AG08396 (cell line): ENCODE data around the gene ZNHIT6.

Experiments
- DNase-seq: peaks from one replicate; pipeline ENCODE4 v3.0.0; 2012; ENCODE audit warnings: low spot score, mixed read lengths

The ZNHIT6 gene

DNA sequence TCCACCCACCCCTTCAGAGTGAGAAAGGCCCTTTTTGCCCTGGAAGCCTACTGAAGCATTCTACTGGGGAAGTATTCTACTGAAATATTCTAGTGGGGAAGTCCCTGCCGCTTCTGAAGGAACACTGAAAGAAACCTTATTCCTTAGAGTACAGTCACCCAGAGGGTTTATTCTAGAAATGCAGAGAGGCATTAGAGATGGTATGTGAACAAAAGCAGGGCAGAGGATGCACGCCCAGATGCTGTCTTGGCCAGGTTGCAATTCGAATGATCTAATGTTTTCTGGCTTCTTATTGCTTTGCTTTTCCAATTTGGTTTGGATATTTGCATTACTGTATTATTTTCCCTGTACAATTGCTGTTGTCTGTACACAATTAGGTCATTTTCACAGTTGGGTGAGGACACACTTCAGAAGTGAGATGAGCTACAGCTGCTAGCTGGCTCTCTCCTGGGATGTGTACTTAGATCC is 90.6 kb downstream of the ZNHIT6 start:
- DNase-seq = peak; percentile 64

DNA sequence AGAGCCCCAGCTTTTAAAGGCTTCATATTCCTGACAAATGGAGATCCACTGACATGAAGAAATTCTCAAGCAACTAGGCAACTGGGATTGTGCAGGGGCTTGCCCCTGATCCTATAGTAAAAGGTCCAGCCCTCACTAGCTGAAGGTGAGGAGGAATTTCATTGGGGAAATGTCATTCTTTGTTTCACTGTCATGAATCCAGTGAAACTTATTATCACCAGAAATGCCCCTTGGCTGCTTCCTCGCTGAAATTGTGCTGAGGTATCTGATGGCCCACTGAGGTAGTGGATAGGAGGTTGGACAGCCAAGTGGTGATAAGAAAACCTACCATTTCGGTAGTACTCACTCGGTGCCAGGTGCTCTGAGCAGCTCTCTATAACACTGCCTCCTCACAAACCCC is 91.5 kb downstream of the ZNHIT6 start:
- no peak for DNase-seq

DNA sequence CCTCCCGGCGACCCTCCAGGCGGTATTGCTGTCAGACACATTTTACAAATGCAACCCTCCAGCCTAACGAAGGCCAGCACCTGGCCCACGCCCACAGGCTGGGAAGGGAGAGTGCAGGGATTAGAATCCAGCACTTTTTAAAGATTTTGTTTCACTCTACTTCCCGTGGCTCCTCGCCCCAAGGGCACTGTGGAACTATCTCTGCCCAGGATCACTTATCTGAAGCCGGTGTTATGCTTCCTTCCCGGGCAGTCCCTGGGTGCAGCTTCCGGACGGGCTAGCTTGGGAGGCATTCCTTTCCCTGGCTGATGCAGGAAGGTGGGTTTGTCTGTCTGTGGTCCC is 91.9 kb downstream of the ZNHIT6 start:
- DNase-seq = no peak

DNA sequence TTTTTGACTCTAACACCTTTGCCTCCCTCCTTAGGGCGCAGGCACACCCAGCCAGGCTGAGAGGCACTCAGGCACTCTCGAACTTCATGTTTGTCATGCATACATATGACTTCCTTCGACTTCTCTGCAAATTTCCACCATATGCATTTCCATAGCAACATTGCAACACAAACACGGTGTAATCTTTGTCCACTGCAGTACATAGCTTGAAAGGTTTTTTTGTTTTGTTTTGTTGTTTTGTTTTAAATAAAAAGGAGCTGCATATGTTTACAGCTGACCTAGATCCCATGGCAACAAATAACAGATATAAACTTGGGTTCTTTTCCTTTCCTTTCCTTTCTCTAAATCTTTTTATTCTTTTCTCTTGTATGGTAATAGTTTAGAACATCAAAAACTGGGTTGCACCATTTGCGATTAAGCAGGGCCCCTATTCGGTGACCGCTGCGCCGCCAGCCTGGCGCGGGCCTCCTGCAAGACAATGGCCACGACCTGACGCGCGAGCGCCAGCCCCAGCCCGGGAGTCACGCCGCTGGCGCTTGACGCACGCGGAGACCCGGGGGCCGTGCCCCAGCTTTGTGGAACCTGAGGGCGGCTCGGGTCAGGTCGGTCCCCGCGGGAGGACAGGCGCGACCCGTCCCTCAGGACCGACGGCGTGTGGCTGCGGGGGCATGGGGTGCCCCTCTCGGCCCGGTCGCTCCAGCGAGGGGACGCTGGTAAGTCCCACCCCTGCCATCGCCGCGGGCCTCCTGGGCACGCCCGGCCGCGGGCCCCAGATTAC is 92.5 kb downstream of the ZNHIT6 start:
- DNase-seq = no peak

DNA sequence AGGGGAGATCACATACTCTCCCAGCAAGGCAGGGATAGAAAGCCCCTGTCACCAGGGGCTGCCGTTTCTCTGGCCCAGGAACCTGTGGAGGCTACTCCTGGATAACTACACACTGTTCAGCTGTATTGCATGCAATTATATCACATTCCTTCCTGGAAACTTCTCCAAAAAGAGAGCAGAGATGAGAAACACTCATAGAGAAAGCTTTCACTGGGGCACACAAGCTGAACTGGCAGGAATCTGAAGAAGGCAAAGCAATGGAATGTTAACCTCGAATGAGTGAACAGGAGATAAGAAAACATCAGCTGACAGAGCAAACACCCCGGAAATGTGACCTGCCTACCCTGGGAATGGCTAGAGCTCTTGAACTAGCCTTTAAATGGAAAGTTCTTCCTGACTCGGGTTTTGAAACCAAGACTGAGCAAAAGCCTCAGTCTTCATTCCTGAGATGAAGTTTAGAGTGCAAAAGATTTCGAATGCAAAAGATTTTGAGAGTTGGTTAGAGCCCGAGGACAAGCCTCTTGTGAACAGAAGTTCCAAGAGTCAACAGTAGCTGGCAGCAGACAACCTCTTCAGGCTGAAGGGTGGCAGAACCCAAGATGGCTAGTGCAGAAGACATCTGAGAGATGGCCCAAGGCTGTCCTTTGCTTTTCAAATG is 95.4 kb downstream of the ZNHIT6 start:
- DNase-seq = peak; percentile 82

DNA sequence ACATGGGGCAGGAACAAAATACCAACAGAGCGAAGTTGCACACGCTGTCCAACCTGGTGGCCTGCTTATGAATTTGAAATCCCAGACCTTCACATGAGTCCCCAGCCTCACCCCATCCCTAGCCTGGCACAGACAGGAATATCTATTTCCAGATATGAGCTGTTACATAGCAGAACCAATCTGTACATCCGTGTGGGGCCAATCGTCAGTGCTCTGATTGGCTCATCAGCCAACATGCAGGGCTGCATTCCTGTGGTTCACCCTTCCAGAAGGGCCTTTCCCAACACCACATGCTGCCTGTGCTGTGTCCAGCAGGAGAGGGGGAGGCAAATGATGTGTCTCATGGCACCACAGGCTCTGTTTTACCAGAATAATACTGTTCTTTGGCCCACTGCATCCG is 96.4 kb downstream of the ZNHIT6 start:
- DNase-seq = peak; percentile 91

DNA sequence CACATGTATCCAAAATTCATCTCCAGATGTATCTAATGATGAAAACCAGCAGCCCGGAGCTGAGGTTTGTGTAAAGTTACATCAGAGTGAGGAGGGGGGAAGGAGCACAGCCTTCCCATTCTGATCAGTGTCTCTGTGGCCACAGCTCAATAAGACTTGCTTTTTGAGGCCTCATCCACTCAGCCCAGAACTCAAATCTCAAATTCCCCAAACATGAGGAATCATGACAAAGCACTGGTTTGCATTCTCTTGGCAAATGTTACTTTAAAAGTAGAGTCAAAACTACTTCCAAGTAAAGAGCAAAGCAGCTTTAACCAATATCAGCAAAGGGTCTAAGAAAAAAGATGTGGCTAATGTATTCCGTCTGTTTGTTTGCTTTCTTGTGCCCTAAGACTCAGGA is 96.8 kb downstream of the ZNHIT6 start:
- peak; percentile 50 for DNase-seq

DNA sequence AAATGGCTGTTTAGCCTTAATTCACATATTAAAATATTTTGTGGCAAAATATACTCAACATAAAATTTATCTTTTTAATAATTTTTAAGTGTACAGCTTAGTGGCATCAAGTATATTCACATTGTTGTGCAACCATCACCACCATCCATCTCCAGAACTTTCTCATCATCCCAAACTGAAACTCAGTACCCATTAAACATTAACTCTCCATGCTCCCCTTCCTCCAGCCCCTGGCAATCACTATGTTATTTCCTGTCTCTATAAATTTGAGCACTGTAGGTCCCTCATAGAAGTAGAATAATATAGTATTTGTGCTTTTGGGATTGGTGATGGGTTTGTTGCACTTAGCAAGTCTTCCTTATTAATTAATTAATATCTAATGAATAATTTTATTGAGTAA is 98.3 kb downstream of the ZNHIT6 start:
- DNase-seq = no peak

DNA sequence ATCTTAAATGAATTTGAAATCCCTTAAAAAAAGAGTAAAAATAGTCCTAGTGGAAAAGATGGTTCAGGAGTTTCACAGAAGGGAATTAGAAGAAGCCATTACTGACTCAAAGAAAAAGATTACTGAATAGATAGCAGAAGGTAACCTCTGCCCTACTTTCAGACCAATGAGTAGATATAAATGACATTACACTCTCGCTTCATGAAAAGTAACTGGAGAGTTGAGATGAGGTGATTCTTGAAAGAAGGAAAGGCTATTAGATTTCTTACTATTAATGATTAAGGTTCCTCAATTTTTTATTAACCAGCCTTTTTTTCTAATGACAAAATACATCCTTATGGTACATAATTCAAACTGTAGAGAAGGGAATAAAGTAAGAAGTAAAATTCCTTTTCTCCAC is 99.4 kb downstream of the ZNHIT6 start:
- no peak for DNase-seq

DNA sequence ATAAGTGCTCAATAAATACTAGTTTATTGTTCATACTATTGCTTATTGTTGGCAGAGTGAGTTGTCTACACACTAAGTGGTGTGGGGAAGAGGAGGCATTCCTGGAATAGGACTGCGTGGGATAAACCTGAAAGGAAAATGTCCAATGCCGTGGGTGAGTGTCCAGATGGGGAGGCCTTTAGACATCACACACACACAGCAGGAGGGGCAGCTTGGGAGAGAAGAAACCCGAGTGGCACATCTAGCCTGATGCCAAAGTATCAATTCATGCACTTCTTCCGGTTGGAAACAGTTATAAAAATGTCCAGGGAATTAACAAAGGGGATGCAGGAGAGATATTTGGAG is 100.3 kb downstream of the ZNHIT6 start:
- DNase-seq = no peak

DNA sequence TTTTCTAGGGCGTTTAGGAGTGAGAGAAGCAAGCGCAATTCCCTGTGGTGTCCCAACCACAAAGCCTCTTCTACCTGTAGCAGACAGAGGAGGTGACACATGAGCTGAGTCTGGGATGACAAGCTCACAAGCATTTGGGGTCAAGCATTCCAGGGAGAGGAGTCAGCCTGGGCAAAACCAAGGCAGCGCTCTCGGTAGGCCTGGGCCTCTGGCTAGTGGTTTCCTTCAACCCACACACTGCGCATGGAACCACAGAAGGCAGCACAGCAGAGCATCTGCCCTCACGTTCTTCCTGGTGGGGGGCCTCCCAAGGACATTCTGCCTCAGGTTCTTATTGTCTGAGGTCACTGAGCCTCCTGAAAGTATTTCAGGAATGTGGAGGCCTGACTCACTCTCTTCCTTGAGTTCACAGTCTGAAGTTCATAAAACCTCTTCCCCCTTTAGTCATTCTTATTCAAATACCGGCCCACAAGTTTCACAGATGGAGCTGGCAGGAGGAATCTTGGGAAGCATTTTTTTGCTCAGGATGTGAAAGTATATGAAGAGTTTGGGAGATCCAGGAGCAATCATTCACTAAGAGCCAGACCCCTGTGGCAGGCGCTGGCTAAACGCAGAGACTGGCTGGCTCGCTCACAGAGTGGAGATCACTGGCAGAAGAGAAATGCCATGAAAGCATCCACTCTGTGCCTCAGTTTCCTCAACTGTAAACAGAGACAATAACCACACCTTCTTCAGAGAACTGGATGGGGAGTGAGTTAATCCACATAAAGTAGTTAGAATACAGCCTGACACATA is 100.9 kb downstream of the ZNHIT6 start:
- peak; percentile 86 for DNase-seq

DNA sequence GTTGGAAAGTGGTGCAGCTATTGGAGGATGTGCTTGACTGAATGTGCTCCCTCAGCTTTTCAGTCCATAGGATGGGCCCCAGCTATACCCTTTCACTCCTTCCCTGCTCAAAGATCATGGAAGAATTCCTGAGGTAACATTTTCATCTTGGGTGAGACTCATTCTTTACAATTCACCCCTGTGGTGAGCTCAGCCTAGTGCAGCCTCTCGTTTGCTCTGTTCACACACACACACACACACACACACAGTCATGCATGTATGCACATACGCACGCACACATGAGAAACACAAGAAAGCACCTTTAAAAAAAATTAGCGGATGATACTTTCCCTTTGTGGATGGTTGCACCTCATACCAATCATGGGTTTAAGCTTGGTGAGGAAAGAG is 101.8 kb downstream of the ZNHIT6 start:
- DNase-seq = no peak

DNA sequence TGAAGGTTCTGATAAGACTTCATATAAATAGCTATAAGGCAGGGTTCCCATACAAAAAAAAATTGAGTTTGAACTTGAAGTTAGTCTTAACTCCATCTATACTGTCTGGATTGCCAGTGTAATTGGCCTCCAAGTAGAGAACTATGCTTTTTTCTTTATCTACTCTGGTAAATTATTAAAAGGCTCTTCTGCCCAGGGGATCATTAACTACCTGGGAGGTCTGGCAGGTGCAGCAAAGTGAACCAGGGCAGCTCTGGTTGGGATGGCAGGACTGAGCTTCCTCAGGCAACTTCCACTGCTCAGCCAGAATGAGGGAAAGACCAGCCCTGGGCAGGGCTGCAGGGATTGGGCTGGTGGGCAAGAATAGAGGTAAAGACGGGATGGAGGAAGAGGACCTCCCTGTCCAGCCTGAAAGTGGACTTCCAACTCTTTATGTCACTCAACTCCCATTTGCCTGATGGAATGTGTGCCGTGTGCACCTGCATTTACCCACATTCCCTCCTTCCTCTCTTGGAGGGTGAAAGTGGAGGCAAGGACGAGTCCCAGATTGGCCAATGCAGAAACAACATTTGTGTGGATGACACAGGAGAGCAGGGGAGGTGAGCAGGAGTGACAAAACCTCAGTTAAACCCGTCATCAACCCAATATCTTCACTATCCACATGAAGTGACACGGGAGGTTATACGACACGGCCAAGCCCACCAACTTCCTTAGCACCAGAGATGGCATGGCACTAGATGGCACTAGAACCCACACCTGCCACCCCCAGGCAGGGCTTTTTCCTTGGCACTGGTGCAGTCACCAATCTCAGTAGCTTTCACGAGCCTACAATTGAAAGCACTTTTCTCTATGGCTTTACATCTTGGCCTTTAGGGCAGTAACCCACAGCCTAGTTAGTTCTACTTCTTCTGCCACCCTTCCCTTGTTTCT is 102.5 kb downstream of the ZNHIT6 start:
- no peak for DNase-seq

DNA sequence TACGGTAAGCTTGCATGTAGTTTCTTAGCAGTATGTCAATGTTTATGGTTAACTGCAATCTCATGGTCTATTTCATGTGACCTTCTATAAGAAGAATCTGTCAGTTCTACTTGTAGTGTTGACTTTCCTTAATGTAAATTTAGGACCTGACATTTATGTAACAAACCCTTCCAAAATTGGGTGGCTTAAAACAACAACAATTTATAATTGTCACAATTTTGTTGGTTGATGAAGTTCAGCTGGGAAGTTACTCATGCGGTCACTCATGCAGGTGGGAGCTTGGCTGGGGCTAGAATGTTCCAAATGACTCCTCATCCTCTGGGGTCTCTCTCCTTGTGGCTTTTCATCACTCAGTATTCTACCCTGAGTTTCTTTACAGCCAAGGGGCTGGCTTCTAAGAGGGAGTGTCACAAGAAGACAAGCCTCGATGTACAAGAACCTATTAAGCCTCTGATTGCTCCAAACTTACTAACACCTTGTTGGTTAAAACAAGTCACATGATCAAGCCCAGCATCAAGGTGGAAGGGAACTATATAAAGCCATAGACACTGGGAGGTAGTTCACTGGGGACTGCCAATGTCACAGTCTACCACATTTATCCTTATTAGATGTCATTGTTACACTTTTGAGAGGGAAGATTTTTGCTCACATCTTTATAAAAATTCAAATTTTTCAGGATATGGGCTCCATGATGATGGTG is 103.8 kb downstream of the ZNHIT6 start:
- no peak for DNase-seq

DNA sequence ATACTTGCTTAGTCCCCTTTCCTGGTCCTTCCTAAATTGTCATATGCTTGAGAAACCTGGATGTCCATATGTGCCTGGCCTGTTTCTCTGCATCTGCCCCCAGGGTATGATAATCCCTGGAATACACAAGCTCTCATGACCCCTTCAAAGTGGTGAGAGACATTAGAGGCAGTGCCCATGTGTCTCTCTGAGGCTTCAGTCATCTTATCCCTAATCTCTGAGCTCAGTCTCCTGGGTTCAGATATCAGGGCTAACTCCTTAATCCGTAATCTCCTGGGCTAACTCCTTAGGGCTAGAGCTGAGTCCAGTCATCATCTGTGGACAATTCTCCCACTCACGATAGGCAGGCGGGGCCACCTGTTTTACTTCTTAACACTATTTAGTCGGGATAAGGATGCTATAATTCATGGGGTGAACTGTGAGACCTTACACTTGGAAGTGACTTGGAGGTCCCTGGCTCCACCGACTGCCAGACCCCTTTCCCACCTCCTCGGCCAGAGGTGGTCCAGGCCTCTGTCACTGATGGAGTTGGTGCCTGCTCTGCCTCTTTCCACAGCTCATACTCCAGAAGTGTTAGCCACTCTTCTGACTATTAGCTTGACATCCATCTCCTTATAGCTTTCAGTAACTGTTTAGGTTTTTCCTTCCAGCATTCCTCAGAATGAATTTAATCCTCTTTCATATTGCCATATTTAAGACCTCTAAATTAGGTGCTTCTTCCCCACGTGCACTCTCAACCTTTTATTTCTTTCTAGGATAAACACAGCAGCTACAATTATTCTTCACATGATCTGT is 105.0 kb downstream of the ZNHIT6 start:
- no peak for DNase-seq

DNA sequence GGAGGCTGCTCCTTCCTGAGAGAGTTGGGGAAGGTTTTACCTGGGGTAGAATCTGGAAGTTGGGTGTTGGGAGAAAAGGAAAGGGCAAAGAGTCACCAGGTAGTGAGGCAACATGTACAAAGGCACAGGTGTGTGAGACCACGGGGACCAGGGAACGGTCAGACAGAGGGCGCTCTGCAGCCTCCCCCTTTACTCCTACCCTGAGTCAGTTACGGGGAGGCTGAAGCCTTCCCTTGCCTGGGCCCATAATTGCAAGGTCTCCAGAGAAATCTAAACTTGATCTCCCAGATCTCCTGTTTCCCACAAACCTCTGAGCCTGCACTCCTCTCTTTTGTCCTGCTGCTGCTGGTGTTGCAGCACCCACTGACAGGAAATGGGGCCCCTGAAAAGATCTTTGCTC is 105.7 kb downstream of the ZNHIT6 start:
- no peak for DNase-seq

DNA sequence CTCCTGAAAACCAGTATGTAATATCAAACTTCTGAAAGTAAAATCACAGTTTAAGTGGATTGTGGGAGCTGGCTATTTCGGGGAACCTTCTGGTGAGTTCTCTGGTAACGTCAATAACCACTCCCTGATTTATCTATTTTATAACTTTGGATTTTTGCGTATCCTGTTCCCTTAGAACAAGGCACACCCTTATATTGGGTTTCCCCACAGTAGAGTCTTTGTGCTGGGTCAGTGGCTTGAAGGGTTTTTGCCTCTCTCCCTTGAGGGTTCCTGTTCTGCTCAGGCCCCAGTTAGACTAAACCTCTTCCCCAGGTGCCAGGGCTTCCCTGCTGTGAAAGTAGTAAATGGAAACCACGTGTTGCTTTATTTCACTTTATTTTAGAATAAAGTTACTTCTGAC is 106.3 kb downstream of the ZNHIT6 start:
- DNase-seq = no peak

DNA sequence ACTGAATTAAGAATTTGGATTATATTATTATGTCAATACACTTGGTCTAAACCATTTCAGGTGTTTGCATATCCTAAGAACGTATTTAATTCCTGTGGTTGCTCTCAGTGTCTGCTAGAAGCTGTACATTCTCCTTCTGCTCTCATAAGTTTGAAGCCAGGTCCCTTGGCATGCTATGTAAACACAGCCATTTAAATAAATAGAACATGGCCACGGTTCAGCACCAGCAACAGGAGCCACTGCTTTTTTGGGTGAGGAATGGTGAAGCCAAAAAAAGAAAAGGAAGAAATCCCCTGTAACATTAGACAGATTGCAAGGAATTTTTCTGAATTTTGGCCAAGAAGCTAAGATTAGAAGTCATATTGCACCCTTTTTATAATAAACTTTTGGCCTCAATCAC is 108.6 kb downstream of the ZNHIT6 start:
- DNase-seq = no peak
